Measurements from ENCODE around the gene RHO. TPM values are rescaled to one million over a fixed set of nuclear protein-coding genes. Genes with fewer than 3 reads are reported as not detected.
"Not testable (repeated sequence)": the region's sequence is repeated elsewhere in the genome, so short reads cannot be mapped to it uniquely, and the experiment has no call there.

The RHO gene
- total RNA-seq, 4 donors from 2014 or later = not detected

GRCh38 chr3:129490273-129490675, 38.2 kb upstream of the RHO start:
- H3K4me1 ChIP-seq = peaks cover 40 to 47% of the 10 kb centered on the region in 2 donors
- H3K4me3 ChIP-seq = no peak overlapping the region
- peak overlapping the region; percentile 71 to 84 (median 78) for H3K27ac ChIP-seq
- H3K9me3 ChIP-seq = no peaks in the 10 kb centered on the region
- peak; percentile 81 to 91 (median 88) for TF ChIP-seq CTCF (IDR thresholded peaks at IDR 0.05 in 4 of 5, conservative IDR thresholded peaks at IDR 0.05 in 1 of 5)
- no peak for TF ChIP-seq POLR2A (IDR thresholded peaks at IDR 0.05)
- ATAC-seq = peak; percentile 64 to 75
- DNase-seq = peak; percentile 84 to 86
- H3K27me3 ChIP-seq = no peaks in the 10 kb centered on the region
- H3K36me3 ChIP-seq = no peaks in the 10 kb centered on the region
- intact Hi-C loops (cut with DNase I; ENCODE audit: low total_unique reads) (loop anchor here (2.0 to 5.0 kb wide), 3 partner anchors 117 to 445 kb away; partner anchors contain the start of gene PLXND1), in situ Hi-C loops (cut with MboI; ENCODE audit: low sequenced_read_pairs in 4 of 4) (loop anchor here (5.0 to 25.0 kb wide), 7 partner anchors 125 to 447 kb away; no protein-coding TSS in a partner anchor)

GRCh38 chr3:129491077-129491476, 37.4 kb upstream of the RHO start:
- Histone ChIP-seq H3K27ac (peak overlapping the region; percentile 71 to 84 (median 78)), H3K4me1 (peaks cover 32 to 47% of the 10 kb centered on the region in 2 donors)
- ATAC-seq, H3K9me3 ChIP-seq, H3K27me3 ChIP-seq, H3K36me3 ChIP-seq, H3K4me3 ChIP-seq, DNase-seq: not testable (repeated sequence)
- intact Hi-C loops (cut with DNase I; ENCODE audit: low total_unique reads) = loop anchor here (2.0 to 5.0 kb wide), 3 partner anchors 116 to 444 kb away; partner anchors contain the start of gene PLXND1
- in situ Hi-C loops (cut with MboI; ENCODE audit: low sequenced_read_pairs in 4 of 4) = loop anchor here (5.0 to 25.0 kb wide), 7 partner anchors 124 to 446 kb away; no protein-coding TSS in a partner anchor

GRCh38 chr3:129491794-129492193, 36.6 kb upstream of the RHO start:
- intact Hi-C loops (cut with DNase I; ENCODE audit: low total_unique reads) = loop anchor here (2.0 to 5.0 kb wide), 3 partner anchors 116 to 443 kb away; partner anchors contain the start of gene PLXND1
- in situ Hi-C loops (cut with MboI; ENCODE audit: low sequenced_read_pairs in 4 of 4) = loop anchor here (5.0 to 25.0 kb wide), 7 partner anchors 123 to 446 kb away; no protein-coding TSS in a partner anchor
- ATAC-seq (no peak), DNase-seq (no peak)
- no peaks in the 10 kb centered on the region for H3K27me3 ChIP-seq
- H3K9me3 ChIP-seq = no peaks in the 10 kb centered on the region
- H3K27ac ChIP-seq = no peak overlapping the region
- TF ChIP-seq CTCF (IDR thresholded peaks at IDR 0.05 in 4 of 5, conservative IDR thresholded peaks at IDR 0.05 in 1 of 5) (no peak), POLR2A (IDR thresholded peaks at IDR 0.05) (no peak)
- H3K4me1 ChIP-seq = peaks cover 25 to 40% of the 10 kb centered on the region in 2 donors
- H3K36me3 ChIP-seq = no peaks in the 10 kb centered on the region
- no peak overlapping the region for H3K4me3 ChIP-seq

- H3K4me1 ChIP-seq = peaks cover 16 to 34% of the 10 kb centered on the region in 2 donors
- H3K9me3 ChIP-seq = no peaks in the 10 kb centered on the region
- no peaks in the 10 kb centered on the region for H3K27me3 ChIP-seq
- no peaks in the 10 kb centered on the region for H3K36me3 ChIP-seq
- peak overlapping the region in 1 of 4 donors; percentile 68 for H3K27ac ChIP-seq
- in situ Hi-C loops (cut with MboI; ENCODE audit: low sequenced_read_pairs in 4 of 4) = loop anchor here (5.0 to 25.0 kb wide), 7 partner anchors 122 to 445 kb away; no protein-coding TSS in a partner anchor
- TF ChIP-seq POLR2A (IDR thresholded peaks at IDR 0.05) (no peak), CTCF (IDR thresholded peaks at IDR 0.05 in 4 of 5, conservative IDR thresholded peaks at IDR 0.05 in 1 of 5) (no peak)
- ATAC-seq (no peak), DNase-seq (no peak)
- H3K4me3 ChIP-seq = no peak overlapping the region
- intact Hi-C loops (cut with DNase I; ENCODE audit: low total_unique reads) = loop anchor here (5.0 kb wide), 2 partner anchors 115 to 135 kb away; partner anchors contain the start of gene PLXND1
These were observed 35.7 kb upstream of the RHO start for GRCh38 chr3:129492691-129493090.

GRCh38 chr3:129493206-129493605, 35.2 kb upstream of the RHO start:
- Histone ChIP-seq H3K27ac (peak overlapping the region in 2 of 4 donors; percentile 68 to 70), H3K4me1 (peaks cover 12 to 31% of the 10 kb centered on the region in 2 donors), H3K9me3 (no peaks in the 10 kb centered on the region), H3K27me3 (no peaks in the 10 kb centered on the region), H3K36me3 (no peaks in the 10 kb centered on the region), H3K4me3 (no peak overlapping the region)
- intact Hi-C loops (cut with DNase I; ENCODE audit: low total_unique reads) = loop anchor here (5.0 kb wide), 2 partner anchors 114 to 134 kb away; partner anchors contain the start of gene PLXND1
- peak in 1 of 2 donors; percentile 27 for ATAC-seq
- no peak for DNase-seq
- TF ChIP-seq CTCF (IDR thresholded peaks at IDR 0.05 in 4 of 5, conservative IDR thresholded peaks at IDR 0.05 in 1 of 5) (no peak), POLR2A (IDR thresholded peaks at IDR 0.05) (no peak)
- in situ Hi-C loops (cut with MboI; ENCODE audit: low sequenced_read_pairs in 4 of 4) = loop anchor here (5.0 to 25.0 kb wide), 7 partner anchors 122 to 444 kb away; no protein-coding TSS in a partner anchor

- H3K4me3 ChIP-seq, DNase-seq, H3K9me3 ChIP-seq, H3K27me3 ChIP-seq, ATAC-seq, H3K36me3 ChIP-seq: not testable (repeated sequence)
- intact Hi-C loops (cut with DNase I; ENCODE audit: low total_unique reads) = loop anchor here (5.0 kb wide), 2 partner anchors 113 to 133 kb away; partner anchors contain the start of gene PLXND1
- in situ Hi-C loops (cut with MboI; ENCODE audit: low sequenced_read_pairs in 4 of 4) = loop anchor here (5.0 to 25.0 kb wide), 7 partner anchors 120 to 443 kb away; no protein-coding TSS in a partner anchor
- peak overlapping the region; percentile 54 to 70 (median 69) for H3K27ac ChIP-seq
- peaks cover 6 to 22% of the 10 kb centered on the region in 2 donors for H3K4me1 ChIP-seq
These were observed 33.9 kb upstream of the RHO start for GRCh38 chr3:129494499-129494898.

GRCh38 chr3:129495006-129495639, 33.3 kb upstream of the RHO start:
- peak in 1 of 2 donors; percentile 7 for ATAC-seq
- H3K27ac ChIP-seq = peak overlapping the region in 3 of 4 donors; percentile 68 to 70 (median 70)
- intact Hi-C loops (cut with DNase I; ENCODE audit: low total_unique reads) = not testable (repeated sequence)

More at GRCh38 chr3:129495006-129495639, 33.3 kb upstream of the RHO start:
- H3K27me3 ChIP-seq, DNase-seq, H3K9me3 ChIP-seq, H3K36me3 ChIP-seq, H3K4me3 ChIP-seq: not testable (repeated sequence)
- in situ Hi-C loops (cut with MboI; ENCODE audit: low sequenced_read_pairs in 4 of 4) = loop anchor here (10.0 to 25.0 kb wide), 5 partner anchors 120 to 442 kb away; no protein-coding TSS in a partner anchor
- H3K4me1 ChIP-seq = peaks cover 6 to 18% of the 10 kb centered on the region in 2 donors
